ENCODE data around the gene RAD50.

The RAD50 gene

DNA sequence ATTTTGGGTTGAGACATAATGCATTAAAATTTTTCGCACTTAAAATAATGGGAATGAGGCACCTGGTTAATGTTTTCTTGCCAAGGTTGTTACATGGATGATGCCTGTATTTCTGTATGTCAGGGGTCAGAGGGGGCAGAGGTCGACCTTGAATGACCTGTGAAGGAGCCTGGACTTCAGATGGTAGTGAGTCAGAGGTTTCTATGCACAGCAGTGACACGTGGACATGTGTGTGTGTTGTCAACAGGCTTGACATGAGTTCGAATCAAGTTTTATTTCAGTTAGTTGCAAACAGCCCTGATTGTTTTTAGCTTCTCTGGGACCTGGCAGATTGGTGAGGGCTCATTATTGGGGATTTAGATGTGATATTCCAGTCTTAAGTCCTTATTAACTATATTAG is 17.1 kb upstream of the RAD50 start:
- Histone ChIP-seq H3K9me2 (replicated peaks; ENCODE audit: control insufficient read depth, low read length) (no peaks in the 10 kb centered on the region), H3K36me3 (ENCODE audit: control insufficient read depth, low read length) (no peaks in the 10 kb centered on the region), H3F3A (ENCODE audit: control insufficient read depth, insufficient read depth) (no peaks in the 10 kb centered on the region), H3K79me2 (ENCODE audit: control insufficient read depth, low read length) (no peaks in the 10 kb centered on the region), H3K4me2 (ENCODE audit: low read length) (no peak overlapping the region), H3K27me3 (ENCODE audit: control insufficient read depth, low read length) (peaks cover 45% of the 10 kb centered on the region), H3K4me1 (ENCODE audit: control insufficient read depth, low read length) (no peaks in the 10 kb centered on the region), H3K4me3 (ENCODE audit: low read length) (no peak overlapping the region), H4K20me1 (ENCODE audit: control insufficient read depth, insufficient read depth, low read depth, low read length) (no peaks in the 10 kb centered on the region), H3K27ac (ENCODE audit: low read depth, low read length) (no peak overlapping the region), H3K9me3 (ENCODE audit: control insufficient read depth, insufficient read depth, low read length) (no peaks in the 10 kb centered on the region)
- TF ChIP-seq, protein P1, sequence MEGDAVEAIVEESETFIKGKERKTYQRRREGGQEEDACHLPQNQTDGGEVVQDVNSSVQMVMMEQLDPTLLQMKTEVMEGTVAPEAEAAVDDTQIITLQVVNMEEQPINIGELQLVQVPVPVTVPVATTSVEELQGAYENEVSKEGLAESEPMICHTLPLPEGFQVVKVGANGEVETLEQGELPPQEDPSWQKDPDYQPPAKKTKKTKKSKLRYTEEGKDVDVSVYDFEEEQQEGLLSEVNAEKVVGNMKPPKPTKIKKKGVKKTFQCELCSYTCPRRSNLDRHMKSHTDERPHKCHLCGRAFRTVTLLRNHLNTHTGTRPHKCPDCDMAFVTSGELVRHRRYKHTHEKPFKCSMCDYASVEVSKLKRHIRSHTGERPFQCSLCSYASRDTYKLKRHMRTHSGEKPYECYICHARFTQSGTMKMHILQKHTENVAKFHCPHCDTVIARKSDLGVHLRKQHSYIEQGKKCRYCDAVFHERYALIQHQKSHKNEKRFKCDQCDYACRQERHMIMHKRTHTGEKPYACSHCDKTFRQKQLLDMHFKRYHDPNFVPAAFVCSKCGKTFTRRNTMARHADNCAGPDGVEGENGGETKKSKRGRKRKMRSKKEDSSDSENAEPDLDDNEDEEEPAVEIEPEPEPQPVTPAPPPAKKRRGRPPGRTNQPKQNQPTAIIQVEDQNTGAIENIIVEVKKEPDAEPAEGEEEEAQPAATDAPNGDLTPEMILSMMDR (IDR thresholded peaks at IDR 0.05; ENCODE audit: low read depth, low read length, poor library complexity, severe bottlenecking), result no peak
- no peak for TF ChIP-seq EZH2phosphoT487 (IDR thresholded peaks at IDR 0.05; ENCODE audit: borderline replicate concordance, low read length)

DNA sequence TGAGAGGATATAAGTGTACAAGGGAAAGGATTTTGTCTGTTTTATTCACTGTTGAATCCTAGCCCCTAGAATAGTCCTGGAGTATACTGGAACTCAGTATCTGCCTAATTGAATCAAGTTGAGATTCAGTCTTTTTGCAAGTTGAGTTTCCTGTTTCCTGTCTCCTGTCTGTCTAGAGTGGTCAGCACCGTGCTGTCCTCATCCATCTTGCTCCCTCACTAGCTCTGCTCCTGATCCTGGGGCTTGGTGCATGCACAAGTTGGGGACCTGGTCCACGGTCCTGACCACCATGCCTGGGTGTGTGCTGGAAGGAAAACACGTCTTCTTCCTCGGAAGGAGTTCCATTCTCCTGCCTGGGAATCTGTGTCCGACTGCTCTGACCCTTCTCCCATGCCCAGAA is 16.6 kb upstream of the RAD50 start:
- Histone ChIP-seq H4K20me1 (ENCODE audit: control insufficient read depth, insufficient read depth, low read depth, low read length) (no peaks in the 10 kb centered on the region), H3K4me2 (ENCODE audit: low read length) (no peak overlapping the region), H3K9me2 (replicated peaks; ENCODE audit: control insufficient read depth, low read length) (no peaks in the 10 kb centered on the region), H3K36me3 (ENCODE audit: control insufficient read depth, low read length) (no peaks in the 10 kb centered on the region), H3K27me3 (ENCODE audit: control insufficient read depth, low read length) (peaks cover 45% of the 10 kb centered on the region), H3F3A (ENCODE audit: control insufficient read depth, insufficient read depth) (no peaks in the 10 kb centered on the region), H3K4me1 (ENCODE audit: control insufficient read depth, low read length) (no peaks in the 10 kb centered on the region), H3K4me3 (ENCODE audit: low read length) (no peak overlapping the region), H3K9me3 (ENCODE audit: control insufficient read depth, insufficient read depth, low read length) (no peaks in the 10 kb centered on the region), H3K27ac (ENCODE audit: low read depth, low read length) (no peak overlapping the region), H3K79me2 (ENCODE audit: control insufficient read depth, low read length) (no peaks in the 10 kb centered on the region)
- no peak for TF ChIP-seq EZH2phosphoT487 (IDR thresholded peaks at IDR 0.05; ENCODE audit: borderline replicate concordance, low read length)
- TF ChIP-seq, protein P1 (IDR thresholded peaks at IDR 0.05; ENCODE audit: low read depth, low read length, poor library complexity, severe bottlenecking), result no peak

DNA sequence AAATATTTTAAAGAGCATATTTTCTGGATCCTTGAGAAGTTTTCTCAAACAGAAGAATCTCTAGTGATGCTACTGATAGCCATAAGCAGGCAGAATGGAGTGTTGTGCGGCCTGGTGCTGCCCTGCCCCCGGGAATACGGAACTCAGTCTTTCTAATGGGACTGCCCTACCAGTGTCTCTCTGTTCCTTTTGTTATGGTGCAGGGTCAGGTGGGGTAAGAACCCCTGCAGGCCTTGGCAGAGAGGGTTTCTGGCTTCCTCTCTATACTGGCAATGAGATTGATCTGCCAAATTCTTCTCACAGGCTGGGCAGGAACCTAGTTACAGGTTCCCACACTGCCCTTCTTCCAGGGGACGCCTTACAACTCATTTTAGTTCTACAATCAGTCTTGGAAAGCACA is 16.0 kb upstream of the RAD50 start:
- no peaks in the 10 kb centered on the region for H3K9me3 ChIP-seq (ENCODE audit: control insufficient read depth, insufficient read depth, low read length)
- no peak overlapping the region for H3K27ac ChIP-seq (ENCODE audit: low read depth, low read length)
- H3K4me1 ChIP-seq (ENCODE audit: control insufficient read depth, low read length), result no peaks in the 10 kb centered on the region
- no peaks in the 10 kb centered on the region for H3K36me3 ChIP-seq (ENCODE audit: control insufficient read depth, low read length)
- H3K4me3 ChIP-seq (ENCODE audit: low read length), result no peak overlapping the region
- TF ChIP-seq EZH2phosphoT487 (IDR thresholded peaks at IDR 0.05; ENCODE audit: borderline replicate concordance, low read length), result no peak
- TF ChIP-seq, protein P1 (IDR thresholded peaks at IDR 0.05; ENCODE audit: low read depth, low read length, poor library complexity, severe bottlenecking), result no peak
- no peaks in the 10 kb centered on the region for H3F3A ChIP-seq (ENCODE audit: control insufficient read depth, insufficient read depth)
- no peak overlapping the region for H3K4me2 ChIP-seq (ENCODE audit: low read length)
- H3K9me2 ChIP-seq (replicated peaks; ENCODE audit: control insufficient read depth, low read length), result no peaks in the 10 kb centered on the region
- peaks cover 45% of the 10 kb centered on the region for H3K27me3 ChIP-seq (ENCODE audit: control insufficient read depth, low read length)
- H3K79me2 ChIP-seq (ENCODE audit: control insufficient read depth, low read length), result no peaks in the 10 kb centered on the region
- no peaks in the 10 kb centered on the region for H4K20me1 ChIP-seq (ENCODE audit: control insufficient read depth, insufficient read depth, low read depth, low read length)

Measured in DOHH2 (cell line).